Prostate gland (tissue), 2 donors: ENCODE results near the gene FBXL13.
"Not testable (repeated sequence)": the region's sequence is repeated elsewhere in the genome, so short reads cannot be mapped to it uniquely, and the experiment has no call there.

Experiments used
- POLR2A ChIP-seq: fragments of 450-650 bp; IDR thresholded peaks from one replicate; pipeline ENCODE4 v1.6.1; 2016; ENCODE audit warnings: antibody characterized with exemption, mild to moderate bottlenecking
- POLR2AphosphoS5 ChIP-seq: sonication (generic); formaldehyde crosslinking; IDR thresholded peaks from one replicate; pipeline ENCODE4 v1.6.1; 2017; ENCODE audit warnings: antibody characterized with exemption
- TF ChIP-seq, protein P1 (sequence below), 4 experiments: fragments of 200-600 bp in 2 of 4; fragments of 450-650 bp in 2 of 4; sonication (generic) in 2 of 4; IDR thresholded peaks; 1 replicate in 3 of 4; 2 replicates in 1 of 4; pipeline ENCODE4 v1.5.1; 2016 to 2019; ENCODE audit warnings: antibody characterized with exemption in 4 of 4, mild to moderate bottlenecking in 2 of 4, moderate library complexity in 2 of 4

DNA sequence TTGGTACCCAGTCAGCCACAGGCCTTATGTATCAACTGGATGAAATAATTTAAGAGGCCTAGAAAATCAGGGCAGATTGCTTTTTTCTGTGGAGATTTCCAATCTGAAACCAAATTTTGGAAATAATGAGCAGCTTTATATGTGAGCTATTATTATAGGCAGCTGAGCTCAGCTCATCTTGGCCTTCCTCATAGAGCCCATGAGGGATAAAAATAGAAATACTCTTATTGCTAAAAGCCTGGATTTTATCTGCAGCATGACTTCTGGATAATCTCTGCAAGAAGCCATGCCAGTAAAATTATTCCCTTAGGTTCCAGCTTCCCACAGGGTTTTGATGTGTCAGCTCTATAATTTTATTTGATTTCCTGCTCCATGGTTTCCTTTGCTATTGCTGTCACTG is 282.8 kb downstream of the FBXL13 start:
- TF ChIP-seq, protein P1, sequence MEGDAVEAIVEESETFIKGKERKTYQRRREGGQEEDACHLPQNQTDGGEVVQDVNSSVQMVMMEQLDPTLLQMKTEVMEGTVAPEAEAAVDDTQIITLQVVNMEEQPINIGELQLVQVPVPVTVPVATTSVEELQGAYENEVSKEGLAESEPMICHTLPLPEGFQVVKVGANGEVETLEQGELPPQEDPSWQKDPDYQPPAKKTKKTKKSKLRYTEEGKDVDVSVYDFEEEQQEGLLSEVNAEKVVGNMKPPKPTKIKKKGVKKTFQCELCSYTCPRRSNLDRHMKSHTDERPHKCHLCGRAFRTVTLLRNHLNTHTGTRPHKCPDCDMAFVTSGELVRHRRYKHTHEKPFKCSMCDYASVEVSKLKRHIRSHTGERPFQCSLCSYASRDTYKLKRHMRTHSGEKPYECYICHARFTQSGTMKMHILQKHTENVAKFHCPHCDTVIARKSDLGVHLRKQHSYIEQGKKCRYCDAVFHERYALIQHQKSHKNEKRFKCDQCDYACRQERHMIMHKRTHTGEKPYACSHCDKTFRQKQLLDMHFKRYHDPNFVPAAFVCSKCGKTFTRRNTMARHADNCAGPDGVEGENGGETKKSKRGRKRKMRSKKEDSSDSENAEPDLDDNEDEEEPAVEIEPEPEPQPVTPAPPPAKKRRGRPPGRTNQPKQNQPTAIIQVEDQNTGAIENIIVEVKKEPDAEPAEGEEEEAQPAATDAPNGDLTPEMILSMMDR (IDR thresholded peaks at IDR 0.05), result not testable (repeated sequence)
- not testable (repeated sequence) for TF ChIP-seq POLR2A, POLR2AphosphoS5
